IMR-90 (cell line): ENCODE measurements around the gene R3HDM4. TPM values are rescaled to one million over a fixed set of nuclear protein-coding genes. Genes with fewer than 3 reads are reported as not detected.

ENCODE experiments used
- ATAC-seq: fragments of 200-7000 bp; cut with Tn5 transposase; 2 replicates; pipeline ENCODE4 v1.9.1; 2020; ENCODE audit warnings: low read depth, mild to moderate bottlenecking, moderate library complexity
- BruUV-seq: library from RNA; stranded (reverse); fragments of 400-500 nt; replicated peaks from 2 replicates; lab custom pipeline; 2021; lab: Mats Ljungman, UMichigan
- CTCF ChIA-PET: fragments of 300-600 bp; formaldehyde crosslinking; extraction: SDS; loops from one replicate; lab custom pipeline; 2021; ENCODE audit warnings: antibody characterized with exemption; lab: Yijun Ruan, JAX
- POLR2A ChIA-PET: fragments of 300-600 bp; sonication (Branson Sonifier 250); formaldehyde crosslinking; loops from one replicate; lab custom pipeline; 2022; ENCODE audit warnings: antibody characterized with exemption; ENCODE audit not compliant: unreplicated experiment; lab: Charles Lee
- DNase-seq: peaks from one replicate; pipeline ENCODE4 v3.0.0; 2013
- H2AFZ ChIP-seq: replicated peaks from 2 replicates; pipeline ENCODE3; 2013; ENCODE audit warnings: low read length, mild to moderate bottlenecking; ENCODE audit not compliant: poor library complexity
- H2AK5ac ChIP-seq: 2 replicates; pipeline ENCODE4 v1.6.1; 2013; ENCODE audit warnings: low read depth, low read length, inconsistent platforms
- H2AK9ac ChIP-seq: replicated peaks from 2 replicates; pipeline ENCODE3; 2013; ENCODE audit warnings: mild to moderate bottlenecking, low read depth, low read length, moderate library complexity; ENCODE audit not compliant: poor library complexity
- H2BK120ac ChIP-seq: 2 replicates; pipeline ENCODE4 v1.6.1; 2013; ENCODE audit warnings: low read depth, low read length, inconsistent platforms
- H2BK15ac ChIP-seq: 3 replicates; pipeline ENCODE4 v1.6.1; 2013; ENCODE audit warnings: low read depth, low read length, inconsistent platforms
- H2BK20ac ChIP-seq: 2 replicates; pipeline ENCODE4 v1.6.1; 2013; ENCODE audit warnings: low read depth, mild to moderate bottlenecking, inconsistent platforms, low read length, moderate library complexity
- H2BK5ac ChIP-seq: 2 replicates; pipeline ENCODE4 v1.6.1; 2013; ENCODE audit warnings: mild to moderate bottlenecking, low read depth, low read length, inconsistent platforms; ENCODE audit not compliant: poor library complexity, severe bottlenecking
- H3K14ac ChIP-seq: replicated peaks from 2 replicates; pipeline ENCODE4 v1.6.1; 2013; ENCODE audit warnings: low read depth, low read length, inconsistent platforms
- H3K18ac ChIP-seq: 2 replicates; pipeline ENCODE4 v1.6.1; 2013; ENCODE audit warnings: low read depth, low read length, control low read depth
- H3K23ac ChIP-seq: 2 replicates; pipeline ENCODE4 v1.6.1; 2013; ENCODE audit warnings: low read depth, low read length, inconsistent platforms
- H3K27ac ChIP-seq: 2 replicates; pipeline ENCODE4 v1.5.1; 2013; ENCODE audit warnings: mild to moderate bottlenecking, control low read depth, low read length; ENCODE audit not compliant: insufficient read depth
- H3K27me3 ChIP-seq: 2 replicates; pipeline ENCODE4 v1.6.1; 2013; ENCODE audit warnings: low read length; ENCODE audit not compliant: control insufficient read depth, insufficient read depth
- H3K36me3 ChIP-seq: 2 replicates; pipeline ENCODE4 v1.6.1; 2013; ENCODE audit warnings: low read length, mixed read lengths; ENCODE audit not compliant: control insufficient read depth, insufficient read depth
- H3K4ac ChIP-seq: 2 replicates; pipeline ENCODE4 v1.6.1; 2013; ENCODE audit warnings: low read depth, low read length, inconsistent platforms
- H3K4me1 ChIP-seq: 2 replicates; pipeline ENCODE4 v1.6.1; 2013; ENCODE audit warnings: low read length, mixed read lengths; ENCODE audit not compliant: control insufficient read depth, insufficient read depth
- H3K4me2 ChIP-seq: 2 replicates; pipeline ENCODE4 v1.6.1; 2013; ENCODE audit warnings: low read depth, mild to moderate bottlenecking, control low read depth, low read length, moderate library complexity
- H3K4me3 ChIP-seq: 2 replicates; pipeline ENCODE4 v1.5.1; 2013; ENCODE audit warnings: low read depth, mild to moderate bottlenecking, control low read depth, low read length, moderate library complexity; ENCODE audit not compliant: insufficient read depth
- H3K56ac ChIP-seq: 2 replicates; pipeline ENCODE4 v1.6.1; 2013; ENCODE audit warnings: low read length, inconsistent platforms; ENCODE audit not compliant: insufficient read depth; ENCODE audit errors: extremely low read depth
- H3K79me1 ChIP-seq, 2 experiments: 2 replicates each; pipeline ENCODE4 v1.6.1; 2013; ENCODE audit warnings: low read length in 2 of 2, inconsistent platforms in 1 of 2, low read depth in 1 of 2
- H3K9ac ChIP-seq: 2 replicates; pipeline ENCODE4 v1.6.1; 2013; ENCODE audit warnings: low read depth, low read length, control low read depth
- H3K9me1 ChIP-seq: 2 replicates; pipeline ENCODE4 v1.6.1; 2013; ENCODE audit warnings: low read length, inconsistent platforms; ENCODE audit not compliant: insufficient read depth
- H3K9me3 ChIP-seq: 2 replicates; pipeline ENCODE4 v1.6.1; 2013; ENCODE audit warnings: low read length; ENCODE audit not compliant: control insufficient read depth, insufficient read depth
- H4K20me1 ChIP-seq: 2 replicates; pipeline ENCODE4 v1.6.1; 2013; ENCODE audit warnings: low read length, inconsistent platforms; ENCODE audit not compliant: insufficient read depth
- H4K5ac ChIP-seq: 2 replicates; pipeline ENCODE4 v1.6.1; 2013; ENCODE audit warnings: mild to moderate bottlenecking, low read depth, low read length, control low read depth
- H4K8ac ChIP-seq, 2 experiments: 2 replicates each; pipeline ENCODE4 v1.6.1; 2013; ENCODE audit warnings: low read depth in 2 of 2, low read length in 2 of 2, control low read depth in 1 of 2, inconsistent platforms in 1 of 2
- H4K91ac ChIP-seq: 2 replicates; pipeline ENCODE4 v1.6.1; 2013; ENCODE audit warnings: low read depth, low read length, inconsistent platforms; ENCODE audit not compliant: insufficient read depth
- FOS ChIP-seq: fragments of 150-350 bp; IDR thresholded peaks from 2 replicates; pipeline ENCODE4 v1.6.1; 2016; ENCODE audit warnings: low read depth, low read length
- MAFK ChIP-seq: IDR thresholded peaks from 2 replicates; pipeline ENCODE4 v1.6.1; 2012; ENCODE audit warnings: low read depth, low read length, improper control_type of control experiment
- MAZ ChIP-seq: IDR thresholded peaks from 2 replicates; pipeline ENCODE4 v1.6.1; 2012; ENCODE audit warnings: low read depth, mild to moderate bottlenecking, low read length, improper control_type of control experiment, moderate library complexity, borderline replicate concordance
- NFE2L2 ChIP-seq: fragments of 150-350 bp; IDR thresholded peaks from 2 replicates; pipeline ENCODE4 v1.6.1; 2016; ENCODE audit warnings: low read depth, mild to moderate bottlenecking, low read length
- RFX5 ChIP-seq: IDR thresholded peaks from 2 replicates; pipeline ENCODE4 v1.8.0; 2012; ENCODE audit warnings: low read depth, mild to moderate bottlenecking, low read length, moderate library complexity
- SMC3 ChIP-seq: fragments of 150-350 bp; IDR thresholded peaks from 2 replicates; pipeline ENCODE4 v1.6.1; 2016; ENCODE audit warnings: low read depth, mild to moderate bottlenecking, antibody characterized with exemption, low read length, moderate library complexity
- WGBS, 2 experiments: methylation state at CpG; one replicate each; pipeline versions ENCODE4 v1.1.5 to v1.1.7; 2013; ENCODE audit warnings: missing lambda C conversion rate in 2 of 2; ENCODE audit not compliant: insufficient read length in 1 of 2; ENCODE audit errors: extremely low coverage in 2 of 2; 5-methylcytosine and 5-hydroxymethylcytosine counted together
- dilution Hi-C: fragments of 300-500 bp; cut with HindIII; formaldehyde crosslinking; loops from one replicate; pipeline ENCODE4 v1.14.3; 2018; ENCODE audit warnings: low sequenced_read_pairs; ENCODE audit not compliant: unreplicated experiment
- in situ Hi-C: fragments of 300-500 bp; cut with MboI; formaldehyde crosslinking; loops from 3 replicates; pipeline ENCODE4 v1.14.3; 2019; ENCODE audit warnings: low sequenced_read_pairs, inconsistent platforms, mixed read lengths
- intact Hi-C: fragments of 100-400 bp; cut with micrococcal nuclease; formaldehyde crosslinking; loops from 2 replicates; pipeline ENCODE4 v1.10.0; 2022
- polyA plus RNA-seq, 3 experiments: library from polyadenylated mRNA; depleted of rRNA; stranded (reverse); fragments of >200 nt; gene quantifications; 2 replicates each; pipeline ENCODE4 v1.2.3, GENCODE V29; 2012; ENCODE audit warnings: low replicate concordance in 1 of 3
- total RNA-seq: library from RNA; depleted of rRNA; stranded (reverse); fragments of >200 nt; gene quantifications from 2 replicates; pipeline ENCODE4 v1.2.3, GENCODE V29; 2012

Gene R3HDM4
- total and polyA plus RNA-seq, 2 of the 4 experiments (the other 2 are of a cell fraction), result 9.0 to 51.5 TPM

DNA sequence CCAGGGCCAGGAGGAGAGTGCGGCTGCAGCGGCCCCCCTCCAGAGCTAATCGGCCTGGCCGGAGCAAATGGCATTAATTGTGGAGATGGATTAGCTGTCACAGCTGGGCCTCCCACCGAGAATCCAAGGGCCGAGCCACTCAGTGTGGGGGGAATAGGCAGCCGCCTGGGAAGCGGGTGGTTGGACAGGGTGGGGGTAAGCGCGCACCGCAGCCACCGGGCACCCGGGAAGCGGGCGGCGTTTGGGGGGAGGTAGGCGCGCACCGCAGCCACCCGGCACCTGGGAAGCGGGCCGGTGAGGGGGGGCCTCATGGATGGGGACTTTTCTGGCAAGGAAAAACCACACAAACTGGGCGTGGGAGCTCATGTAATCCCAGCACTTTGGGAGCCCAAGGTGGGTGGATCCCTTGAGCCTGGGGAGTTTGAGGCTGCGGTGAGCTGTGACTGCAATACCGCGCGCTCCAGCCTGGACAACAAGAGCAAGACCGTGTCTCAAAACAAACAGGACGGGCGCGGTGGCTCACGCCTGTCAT lies 9.7 kb downstream of the R3HDM4 start:
- no peaks in the 10 kb centered on the region for H3K27me3 ChIP-seq
- intact Hi-C loops, result no loop called here
- peaks cover 22% of the 10 kb centered on the region for H3K36me3 ChIP-seq
- no peak overlapping the region for H2BK15ac ChIP-seq
- peaks cover 12 to 66% of the 10 kb centered on the region in 2 experiments for H3K79me1 ChIP-seq
- no peak overlapping the region for H3K4me2 ChIP-seq
- H3K9ac ChIP-seq, result no peak overlapping the region
- ATAC-seq (no peak), DNase-seq (peak; percentile 19)
- H3K9me3 ChIP-seq, result no peaks in the 10 kb centered on the region
- ChIA-PET POLR2A (interaction anchor here (0.5 kb wide), 1 partner anchor 70 kb away, joined by 3 read pairs; no protein-coding TSS in a partner anchor), CTCF (no interaction called here)
- H3K14ac ChIP-seq, result no peak overlapping the region
- H3K27ac ChIP-seq, result no peak overlapping the region
- H3K56ac ChIP-seq, result no peak overlapping the region
- BruUV-seq, result no TSS peak
- H4K20me1 ChIP-seq, result peaks cover 71% of the 10 kb centered on the region
- H4K5ac ChIP-seq, result no peak overlapping the region
- H2AK5ac ChIP-seq, result no peak overlapping the region
- H3K4me3 ChIP-seq, result no peak overlapping the region
- dilution Hi-C loops, result no loop called here
- in situ Hi-C loops, result no loop called here
- no peak for TF ChIP-seq NFE2L2
- TF ChIP-seq MAFK, result no peak
- TF ChIP-seq RFX5, result no peak
- TF ChIP-seq SMC3, result no peak
- TF ChIP-seq FOS, result no peak
- TF ChIP-seq MAZ, result no peak
- no peak overlapping the region for H2AFZ ChIP-seq
- H3K18ac ChIP-seq, result no peak overlapping the region
- no peak overlapping the region for H3K23ac ChIP-seq
- H4K8ac ChIP-seq, result no peak overlapping the region
- H2BK5ac ChIP-seq, result no peak overlapping the region
- WGBS, 2 experiments, result 60% methylated on average over 4 of the region's 32 CpGs; no CpG with 5 or more reads in 1 of the 2 experiments
- no peak overlapping the region for H2BK120ac ChIP-seq
- H2BK20ac ChIP-seq, result no peak overlapping the region
- H3K9me1 ChIP-seq, result no peaks in the 10 kb centered on the region; the same call in 1 of the 2 replicates
- H3K4me1 ChIP-seq, result peaks cover 2% of the 10 kb centered on the region; the same call in 1 of the 2 replicates
- H2AK9ac ChIP-seq, result peak overlapping the region; percentile 16
- no peak overlapping the region for H4K91ac ChIP-seq
- no peak overlapping the region for H3K4ac ChIP-seq
